Erythroblast (primary cell): Measurements from ENCODE around the gene FAM234A.

Experiments
- DNase-seq, 2 experiments: peaks; one replicate each; lab custom pipeline; 2025; lab: John Stamatoyannopoulos, UW
- GATA1 ChIP-seq: IDR thresholded peaks from 2 replicates; pipeline ENCODE4 v1.6.1; 2011; ENCODE audit warnings: low read depth, mild to moderate bottlenecking, control low read depth, low read length, moderate library complexity
- POLR2A ChIP-seq: IDR thresholded peaks from 2 replicates; pipeline ENCODE4 v1.6.1; 2011; ENCODE audit warnings: mild to moderate bottlenecking, low read length

The FAM234A gene

GRCh38 chr16:303760-304505 lies 69.3 kb downstream of the FAM234A start:
- TF ChIP-seq GATA1 (no peak), POLR2A (no peak)
- peak; percentile 23 to 31 for DNase-seq

DNA sequence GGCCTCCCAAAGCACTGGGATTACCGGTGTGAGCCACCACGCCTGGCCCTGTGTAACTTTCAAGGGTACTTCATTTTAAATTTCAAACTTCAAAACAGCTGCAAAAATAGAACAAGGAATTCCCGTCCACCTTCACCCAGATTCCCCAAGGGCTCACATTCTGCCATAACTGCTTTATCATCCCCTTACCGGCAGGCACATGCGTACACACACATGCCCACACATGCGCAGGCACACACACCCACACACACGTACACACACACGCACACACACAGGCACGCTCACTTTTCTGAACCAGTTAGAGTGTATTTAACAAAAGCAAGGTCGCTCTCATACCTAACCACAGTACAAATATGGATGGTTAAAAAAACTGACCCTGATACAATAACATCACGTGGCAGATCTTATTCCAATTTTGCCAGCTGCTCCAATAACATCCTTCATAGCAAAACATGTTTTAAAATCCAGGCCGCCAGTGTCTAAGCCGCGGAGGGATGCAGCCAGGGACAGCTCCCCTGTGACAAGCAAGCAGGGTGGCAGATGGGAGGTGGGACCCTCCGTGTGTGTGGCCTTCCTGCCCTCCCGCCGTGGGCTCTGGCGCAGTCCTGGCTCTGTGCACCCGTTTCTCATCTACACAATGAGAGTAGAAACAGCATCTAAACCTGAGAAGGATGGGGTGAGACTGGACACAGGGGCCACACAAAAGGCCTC lies 71.5 kb downstream of the FAM234A start:
- DNase-seq, result no peak
- TF ChIP-seq GATA1 (no peak), POLR2A (no peak)

DNA sequence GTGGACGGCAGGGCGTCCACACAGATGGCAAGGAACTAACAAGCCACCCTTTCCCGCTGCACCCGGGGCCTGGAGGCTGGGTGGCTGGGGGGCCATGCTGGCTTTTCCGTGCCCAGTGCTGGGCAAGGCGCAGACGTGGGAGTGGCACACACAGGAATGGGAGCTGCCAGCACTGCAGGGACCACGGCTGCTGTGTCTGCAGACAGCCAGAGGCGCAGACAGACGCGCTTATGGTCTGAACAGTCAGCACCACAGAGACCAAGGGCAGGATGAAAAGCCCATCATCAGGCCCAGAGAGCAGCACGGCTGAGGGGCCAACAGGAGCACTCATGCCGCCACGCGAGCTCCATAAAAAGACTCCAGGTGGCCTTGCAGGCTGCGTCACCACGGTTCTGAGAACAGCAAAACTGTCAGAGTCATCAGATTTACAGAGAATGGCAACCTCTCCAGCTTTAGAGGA lies 72.3 kb downstream of the FAM234A start:
- TF ChIP-seq POLR2A (no peak), GATA1 (no peak)

GRCh38 chr16:307691-308312 lies 73.2 kb downstream of the FAM234A start:
- DNase-seq, result no peak
- TF ChIP-seq POLR2A (no peak), GATA1 (no peak)

More for the DNA sequence above, 72.3 kb downstream of the FAM234A start:
- DNase-seq, result no peak

DNA sequence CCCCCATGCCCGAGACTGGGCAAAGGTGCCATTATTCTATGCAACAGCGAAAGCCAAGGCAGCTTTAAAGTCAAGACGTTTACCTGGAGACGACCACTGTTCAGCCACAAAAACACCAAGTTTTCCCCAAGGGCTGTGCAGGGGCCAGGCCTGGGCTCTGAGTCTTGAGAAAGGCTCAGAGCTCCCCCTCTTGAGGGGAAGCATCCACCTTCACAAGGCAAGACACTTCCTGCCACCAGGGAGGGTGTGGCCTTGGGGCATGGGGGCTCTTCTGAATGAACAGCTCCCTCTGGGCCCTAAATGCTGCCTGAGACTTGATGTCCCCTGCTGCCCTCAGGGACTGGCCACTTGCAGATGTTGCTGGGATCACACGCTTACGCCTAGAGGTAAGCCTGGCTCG lies 74.9 kb downstream of the FAM234A start:
- TF ChIP-seq GATA1 (no peak), POLR2A (no peak)
- DNase-seq, result no peak

DNA sequence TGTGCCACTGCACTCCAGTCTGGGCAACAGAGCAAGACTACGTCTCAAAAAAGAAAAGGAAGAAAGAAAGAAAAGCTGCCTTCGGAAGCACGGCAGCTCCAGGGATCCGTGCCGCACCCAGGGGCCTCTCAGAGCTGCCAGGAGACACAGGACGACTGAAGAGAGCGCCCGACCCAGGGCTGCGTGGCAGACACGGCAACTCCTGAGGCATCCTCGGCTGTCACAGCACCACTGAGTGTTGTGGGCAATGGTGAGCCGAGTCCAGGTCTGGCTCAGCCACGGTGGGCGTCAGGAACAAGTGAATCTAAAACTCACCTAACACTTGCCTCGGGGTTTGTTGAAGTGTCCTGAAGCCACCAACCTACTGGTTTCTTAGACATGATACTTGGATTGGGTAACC lies 77.1 kb downstream of the FAM234A start:
- DNase-seq, result no peak
- TF ChIP-seq GATA1, result no peak
- no peak for TF ChIP-seq POLR2A

DNA sequence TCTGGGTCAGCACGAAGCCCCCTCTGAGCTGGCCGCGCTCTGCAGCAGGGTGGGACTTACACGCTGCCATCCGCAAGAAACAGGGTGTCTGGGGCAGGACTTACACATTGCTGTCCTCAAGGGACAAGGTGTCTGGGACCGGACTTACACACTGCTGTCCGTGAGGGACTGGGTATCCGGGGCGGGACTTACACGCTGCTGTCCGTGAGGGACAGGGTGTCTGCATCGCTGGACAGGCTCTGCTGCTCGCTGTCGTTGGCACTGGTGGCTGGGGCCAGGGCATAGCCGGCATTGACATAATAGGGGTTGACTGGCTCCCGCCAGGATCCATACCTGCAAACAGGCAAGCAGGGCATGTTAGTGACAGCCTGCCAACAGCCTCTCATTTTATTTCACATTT lies 79.7 kb downstream of the FAM234A start:
- no peak for DNase-seq
- TF ChIP-seq POLR2A, result no peak
- no peak for TF ChIP-seq GATA1

GRCh38 chr16:314795-315299 lies 80.2 kb downstream of the FAM234A start:
- no peak for TF ChIP-seq GATA1
- TF ChIP-seq POLR2A, result no peak

More at GRCh38 chr16:314795-315299, 80.2 kb downstream of the FAM234A start:
- no peak for DNase-seq
